GM23248 (cell line): ENCODE results near the gene TMEM91.

Source experiments
- EZH2 ChIP-seq: fragments of 200-600 bp; sonication (generic); IDR thresholded peaks from 2 replicates; pipeline ENCODE4 v1.6.1; 2018; ENCODE audit warnings: antibody characterized with exemption, mild to moderate bottlenecking; ENCODE audit not compliant: insufficient read depth, poor library complexity, severe bottlenecking
- EZH2phosphoT487 ChIP-seq: fragments of 200-600 bp; sonication (generic); IDR thresholded peaks from 2 replicates; pipeline ENCODE4 v1.6.1; 2018; ENCODE audit warnings: antibody characterized with exemption, moderate library complexity, mild to moderate bottlenecking, low read depth; ENCODE audit not compliant: insufficient read depth

DNA sequence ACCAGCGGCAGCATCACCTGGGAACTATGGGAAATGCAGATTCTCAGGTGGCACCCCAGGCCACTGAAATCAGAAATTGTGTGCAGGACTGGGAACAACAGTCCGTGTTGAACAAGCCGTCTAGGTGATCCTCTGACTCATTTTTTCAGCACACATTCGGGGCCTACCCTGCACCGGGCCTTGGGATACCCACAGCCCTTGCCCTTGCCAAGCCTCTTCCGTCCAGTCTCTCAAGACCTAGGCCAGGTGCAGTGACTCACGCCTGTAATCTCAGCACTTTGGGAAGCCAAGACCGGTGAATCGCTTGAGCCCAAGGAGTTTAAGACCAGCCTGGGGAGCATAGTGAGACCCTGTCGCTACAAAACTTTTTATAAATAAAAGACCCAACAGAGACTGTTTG lies 40.9 kb upstream of the TMEM91 start:
- TF ChIP-seq EZH2: no peak
- no peak for TF ChIP-seq EZH2phosphoT487
